Measurements from ENCODE around the gene SOCS1. TPM values are rescaled to one million over a fixed set of nuclear protein-coding genes. Genes with fewer than 3 reads are reported as not detected.

The SOCS1 gene
- total RNA-seq, 1 experiment from 2014 or later = 12.5 TPM

DNA sequence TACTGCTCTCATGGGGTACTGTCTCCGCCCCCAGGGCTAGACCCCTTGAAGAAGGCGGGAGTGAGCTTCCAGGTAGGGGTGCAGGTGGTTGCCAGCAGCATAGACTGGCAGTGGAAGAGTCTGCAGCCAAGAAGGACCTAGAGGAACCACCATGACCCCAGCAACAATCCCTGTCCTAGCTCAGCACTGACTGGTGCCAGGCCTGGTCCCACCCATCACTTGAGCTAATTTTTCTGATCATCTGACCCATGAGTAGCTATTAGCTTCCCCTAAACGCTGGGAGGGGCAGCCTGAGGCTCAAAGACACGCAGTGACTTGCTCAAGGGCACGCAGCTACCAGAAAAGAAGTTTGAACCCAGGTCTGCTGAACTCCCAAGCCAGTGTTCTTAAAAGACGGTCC lies 16.5 kb upstream of the SOCS1 start:
- DNase-seq = no peak
- no peaks in the 10 kb centered on the region for H3K36me3 ChIP-seq (ENCODE audit: low read depth, low read length)
- POLR2A ChIA-PET (ENCODE audit: unreplicated experiment) = no interaction called here
- intact Hi-C loops (cut with micrococcal nuclease) = no loop called here
- H2AFZ ChIP-seq (ENCODE audit: low read length) = no peak overlapping the region
- H3K4me3 ChIP-seq (ENCODE audit: low read length) = no peak overlapping the region
- no peak overlapping the region for H3K4me2 ChIP-seq (ENCODE audit: low read length)
- ATAC-seq = no peak
- no peaks in the 10 kb centered on the region for H3K9me2 ChIP-seq (replicated peaks; ENCODE audit: low read length)
- H3K79me2 ChIP-seq (ENCODE audit: low read length) = no peaks in the 10 kb centered on the region
- TF ChIP-seq EZH2phosphoT487 (IDR thresholded peaks at IDR 0.05; ENCODE audit: borderline replicate concordance, low read length) (no peak), EZH2 (IDR thresholded peaks at IDR 0.05; ENCODE audit: low read length, unreplicated experiment) (no peak)
- TF ChIP-seq, protein P1, sequence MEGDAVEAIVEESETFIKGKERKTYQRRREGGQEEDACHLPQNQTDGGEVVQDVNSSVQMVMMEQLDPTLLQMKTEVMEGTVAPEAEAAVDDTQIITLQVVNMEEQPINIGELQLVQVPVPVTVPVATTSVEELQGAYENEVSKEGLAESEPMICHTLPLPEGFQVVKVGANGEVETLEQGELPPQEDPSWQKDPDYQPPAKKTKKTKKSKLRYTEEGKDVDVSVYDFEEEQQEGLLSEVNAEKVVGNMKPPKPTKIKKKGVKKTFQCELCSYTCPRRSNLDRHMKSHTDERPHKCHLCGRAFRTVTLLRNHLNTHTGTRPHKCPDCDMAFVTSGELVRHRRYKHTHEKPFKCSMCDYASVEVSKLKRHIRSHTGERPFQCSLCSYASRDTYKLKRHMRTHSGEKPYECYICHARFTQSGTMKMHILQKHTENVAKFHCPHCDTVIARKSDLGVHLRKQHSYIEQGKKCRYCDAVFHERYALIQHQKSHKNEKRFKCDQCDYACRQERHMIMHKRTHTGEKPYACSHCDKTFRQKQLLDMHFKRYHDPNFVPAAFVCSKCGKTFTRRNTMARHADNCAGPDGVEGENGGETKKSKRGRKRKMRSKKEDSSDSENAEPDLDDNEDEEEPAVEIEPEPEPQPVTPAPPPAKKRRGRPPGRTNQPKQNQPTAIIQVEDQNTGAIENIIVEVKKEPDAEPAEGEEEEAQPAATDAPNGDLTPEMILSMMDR (conservative IDR thresholded peaks at IDR 0.05; ENCODE audit: low read depth, low read length) = no peak
- no peaks in the 10 kb centered on the region for H3K9me3 ChIP-seq (ENCODE audit: low read length)
- no peak overlapping the region for H3K27ac ChIP-seq (ENCODE audit: low read length)
- no peak overlapping the region for H3K9ac ChIP-seq (ENCODE audit: low read length)
- H3K4me1 ChIP-seq (ENCODE audit: insufficient read depth, low read length) = no peaks in the 10 kb centered on the region
- CTCF ChIA-PET = no interaction called here
- no TSS peak for BruUV-seq (replicated peaks)
- H3K27me3 ChIP-seq (ENCODE audit: low read length) = no peaks in the 10 kb centered on the region
- no peaks in the 10 kb centered on the region for H4K20me1 ChIP-seq (ENCODE audit: low read length)
- H3F3A ChIP-seq (ENCODE audit: low read length, unreplicated experiment) = no peaks in the 10 kb centered on the region

DNA sequence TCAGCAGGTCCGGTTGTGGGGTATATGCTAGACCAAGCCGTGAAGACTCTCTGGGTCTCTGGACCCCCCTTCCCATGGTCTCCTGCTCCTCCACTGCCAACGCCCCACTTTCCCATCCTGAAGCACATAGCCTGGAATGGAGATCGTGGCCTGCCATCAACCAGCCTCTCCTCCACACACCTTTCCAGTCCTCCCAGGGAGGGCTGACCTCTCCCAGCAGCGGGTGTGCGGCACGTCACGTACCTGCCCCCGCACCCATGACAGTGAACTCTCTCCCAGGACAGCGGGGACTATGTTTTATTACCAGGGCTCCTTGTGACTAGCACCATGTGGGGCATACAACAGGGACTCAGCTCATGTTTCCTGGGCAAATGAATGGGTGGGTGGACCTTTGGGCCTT lies 15.6 kb upstream of the SOCS1 start:
- intact Hi-C loops (cut with micrococcal nuclease) = no loop called here

DNA sequence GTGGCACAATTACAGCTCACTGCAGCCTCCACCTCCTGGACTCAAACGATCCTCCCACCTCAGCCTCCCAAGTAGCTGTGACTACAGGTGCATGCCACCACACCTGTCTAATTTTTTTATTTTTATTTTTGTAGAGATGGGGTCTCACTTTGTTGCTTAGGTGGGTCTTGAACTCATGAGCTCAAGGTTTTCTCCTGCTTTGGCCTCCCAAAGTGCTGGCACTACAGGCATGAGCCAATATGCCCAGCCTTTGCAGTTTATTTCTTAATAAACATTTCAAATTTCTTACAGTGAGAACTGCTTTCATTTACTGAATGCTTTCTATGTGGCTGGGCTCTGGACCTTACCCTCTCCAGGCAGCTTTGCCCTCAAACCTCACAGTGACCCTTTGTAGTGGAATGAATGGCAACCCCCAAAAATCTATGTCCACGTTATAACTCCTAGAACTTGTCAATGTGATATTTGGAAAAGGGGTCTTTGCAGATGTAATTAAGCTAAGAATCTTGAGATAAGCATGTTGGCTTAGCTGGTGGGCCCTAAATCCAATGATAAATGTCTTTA lies 14.7 kb upstream of the SOCS1 start:
- TF ChIP-seq EZH2phosphoT487 (IDR thresholded peaks at IDR 0.05; ENCODE audit: borderline replicate concordance, low read length) (no peak), EZH2 (IDR thresholded peaks at IDR 0.05; ENCODE audit: low read length, unreplicated experiment) (no peak)
- TF ChIP-seq, protein P1 (conservative IDR thresholded peaks at IDR 0.05; ENCODE audit: low read depth, low read length) = no peak

More for the DNA sequence above, 15.6 kb upstream of the SOCS1 start:
- Histone ChIP-seq H3K79me2 (ENCODE audit: low read length) (no peaks in the 10 kb centered on the region), H3K9ac (ENCODE audit: low read length) (no peak overlapping the region), H3F3A (ENCODE audit: low read length, unreplicated experiment) (no peaks in the 10 kb centered on the region), H3K27me3 (ENCODE audit: low read length) (no peaks in the 10 kb centered on the region), H3K9me2 (replicated peaks; ENCODE audit: low read length) (no peaks in the 10 kb centered on the region), H4K20me1 (ENCODE audit: low read length) (no peaks in the 10 kb centered on the region), H3K9me3 (ENCODE audit: low read length) (no peaks in the 10 kb centered on the region), H3K27ac (ENCODE audit: low read length) (no peak overlapping the region), H3K4me3 (ENCODE audit: low read length) (no peak overlapping the region), H2AFZ (ENCODE audit: low read length) (no peak overlapping the region), H3K36me3 (ENCODE audit: low read depth, low read length) (no peaks in the 10 kb centered on the region), H3K4me2 (ENCODE audit: low read length) (no peak overlapping the region), H3K4me1 (ENCODE audit: insufficient read depth, low read length) (no peaks in the 10 kb centered on the region)
- DNase-seq (no peak), ATAC-seq (no peak)
- CTCF ChIA-PET = no interaction called here
- TF ChIP-seq, protein P1 (conservative IDR thresholded peaks at IDR 0.05; ENCODE audit: low read depth, low read length) = no peak
- TF ChIP-seq EZH2 (IDR thresholded peaks at IDR 0.05; ENCODE audit: low read length, unreplicated experiment) (no peak), EZH2phosphoT487 (IDR thresholded peaks at IDR 0.05; ENCODE audit: borderline replicate concordance, low read length) (no peak)
- POLR2A ChIA-PET (ENCODE audit: unreplicated experiment) = no interaction called here
- BruUV-seq (replicated peaks) = no TSS peak

More for the DNA sequence above, 14.7 kb upstream of the SOCS1 start:
- no TSS peak for BruUV-seq (replicated peaks)
- Histone ChIP-seq H3K27me3 (ENCODE audit: low read length) (no peaks in the 10 kb centered on the region), H3K4me3 (ENCODE audit: low read length) (no peak overlapping the region), H3K36me3 (ENCODE audit: low read depth, low read length) (no peaks in the 10 kb centered on the region), H3K27ac (ENCODE audit: low read length) (no peak overlapping the region), H3F3A (ENCODE audit: low read length, unreplicated experiment) (no peaks in the 10 kb centered on the region), H3K79me2 (ENCODE audit: low read length) (no peaks in the 10 kb centered on the region), H3K9ac (ENCODE audit: low read length) (no peak overlapping the region), H3K4me1 (ENCODE audit: insufficient read depth, low read length) (no peaks in the 10 kb centered on the region), H3K9me3 (ENCODE audit: low read length) (no peaks in the 10 kb centered on the region), H3K9me2 (replicated peaks; ENCODE audit: low read length) (no peaks in the 10 kb centered on the region), H4K20me1 (ENCODE audit: low read length) (no peaks in the 10 kb centered on the region), H3K4me2 (ENCODE audit: low read length) (no peak overlapping the region), H2AFZ (ENCODE audit: low read length) (no peak overlapping the region)
- DNase-seq (no peak), ATAC-seq (no peak)
- ChIA-PET CTCF (no interaction called here), POLR2A (ENCODE audit: unreplicated experiment) (no interaction called here)
- intact Hi-C loops (cut with micrococcal nuclease) = no loop called here

Data from PC-3 (cell line).